Progenitor cell of endocrine pancreas (in vitro differentiated cells): Measurements from ENCODE around the gene STAC. TPM values are rescaled to one million over a fixed set of nuclear protein-coding genes. Genes with fewer than 3 reads are reported as not detected.
"Not testable (repeated sequence)": the region's sequence is repeated elsewhere in the genome, so short reads cannot be mapped to it uniquely, and the experiment has no call there.

ENCODE experiments used
- DNase-seq: peaks from one replicate; pipeline ENCODE4 v3.0.0; 2021; ENCODE audit warnings: low spot score; ENCODE audit not compliant: unreplicated experiment
- H3K27ac Mint-ChIP-seq: 2 replicates; pipeline ENCODE4 v1.8.0; 2021; ENCODE audit warnings: mild to moderate bottlenecking, moderate library complexity, mixed read lengths
- H3K27me3 Mint-ChIP-seq: 2 replicates; pipeline ENCODE4 v1.8.0; 2021; ENCODE audit warnings: mixed read lengths
- H3K36me3 Mint-ChIP-seq: 2 replicates; pipeline ENCODE4 v1.8.0; 2022; ENCODE audit warnings: mixed read lengths; ENCODE audit not compliant: insufficient read depth
- H3K4me1 Mint-ChIP-seq: 2 replicates; pipeline ENCODE4 v1.8.0; 2021; ENCODE audit warnings: low read depth, mixed read lengths
- H3K4me3 Mint-ChIP-seq: 2 replicates; pipeline ENCODE4 v1.8.0; 2021; ENCODE audit warnings: low read depth, mild to moderate bottlenecking, moderate library complexity, mixed read lengths
- H3K9me3 Mint-ChIP-seq: 2 replicates; pipeline ENCODE4 v1.8.0; 2021; ENCODE audit warnings: low read depth, mixed read lengths
- total RNA-seq: library from RNA; stranded (reverse); gene quantifications from 2 replicates; pipeline ENCODE4 v1.2.1, GENCODE V29; 2021
- TF ChIP-seq, protein P1 (sequence below): fragments of 200-600 bp; sonication (generic); IDR thresholded peaks from one replicate; pipeline ENCODE4 v1.5.0; 2021; ENCODE audit warnings: antibody characterized with exemption, mild to moderate bottlenecking; ENCODE audit not compliant: unreplicated experiment

Gene STAC
- total RNA-seq, 1 donor from 2014 or later: 1.2 TPM

DNA sequence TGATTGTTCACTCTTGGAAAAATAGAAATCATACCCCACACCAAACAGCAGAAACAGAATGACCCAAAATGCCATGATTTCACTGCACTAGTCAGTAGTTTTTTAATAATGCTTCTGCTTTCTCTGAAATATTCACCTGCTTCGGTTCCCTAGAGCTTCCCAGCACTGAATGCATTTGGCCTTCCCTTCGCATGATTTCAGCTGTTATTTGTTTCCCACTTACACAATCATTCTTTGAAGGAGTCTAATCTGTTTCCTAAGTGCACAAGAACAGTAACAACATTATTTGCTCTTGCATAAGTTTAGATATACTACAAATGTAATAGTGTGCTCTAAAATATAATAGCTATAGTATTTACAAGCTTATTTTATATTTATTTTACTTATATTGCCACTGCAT is 178.7 kb downstream of the STAC start:
- TF ChIP-seq, protein P1, sequence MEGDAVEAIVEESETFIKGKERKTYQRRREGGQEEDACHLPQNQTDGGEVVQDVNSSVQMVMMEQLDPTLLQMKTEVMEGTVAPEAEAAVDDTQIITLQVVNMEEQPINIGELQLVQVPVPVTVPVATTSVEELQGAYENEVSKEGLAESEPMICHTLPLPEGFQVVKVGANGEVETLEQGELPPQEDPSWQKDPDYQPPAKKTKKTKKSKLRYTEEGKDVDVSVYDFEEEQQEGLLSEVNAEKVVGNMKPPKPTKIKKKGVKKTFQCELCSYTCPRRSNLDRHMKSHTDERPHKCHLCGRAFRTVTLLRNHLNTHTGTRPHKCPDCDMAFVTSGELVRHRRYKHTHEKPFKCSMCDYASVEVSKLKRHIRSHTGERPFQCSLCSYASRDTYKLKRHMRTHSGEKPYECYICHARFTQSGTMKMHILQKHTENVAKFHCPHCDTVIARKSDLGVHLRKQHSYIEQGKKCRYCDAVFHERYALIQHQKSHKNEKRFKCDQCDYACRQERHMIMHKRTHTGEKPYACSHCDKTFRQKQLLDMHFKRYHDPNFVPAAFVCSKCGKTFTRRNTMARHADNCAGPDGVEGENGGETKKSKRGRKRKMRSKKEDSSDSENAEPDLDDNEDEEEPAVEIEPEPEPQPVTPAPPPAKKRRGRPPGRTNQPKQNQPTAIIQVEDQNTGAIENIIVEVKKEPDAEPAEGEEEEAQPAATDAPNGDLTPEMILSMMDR: no peak
- Mint-ChIP-seq H3K27me3 (no peaks in the 10 kb centered on the region), H3K27ac (no peak overlapping the region), H3K4me1 (peaks cover 62% of the 10 kb centered on the region), H3K9me3 (peaks cover 3% of the 10 kb centered on the region), H3K4me3 (no peak overlapping the region), H3K36me3 (no peaks in the 10 kb centered on the region)
- no peak for DNase-seq

DNA sequence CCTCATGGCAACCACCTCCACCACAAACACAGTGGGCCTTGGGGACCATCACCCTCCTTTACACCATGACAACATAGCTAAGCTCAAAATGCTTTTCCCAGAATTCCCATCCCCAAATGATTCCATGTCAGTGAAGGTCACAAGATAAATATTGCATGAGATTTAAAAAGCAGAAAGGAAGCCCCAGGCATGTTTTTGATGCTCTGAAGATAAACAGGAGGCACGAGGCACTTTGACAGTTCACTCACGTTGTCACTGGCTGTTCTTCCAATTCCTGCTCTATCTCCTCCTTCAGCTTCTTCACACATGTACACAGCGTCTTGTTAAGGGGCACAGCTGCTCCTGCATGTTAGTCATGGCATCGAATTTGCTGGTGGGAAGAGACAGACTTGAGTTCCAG is 180.4 kb downstream of the STAC start:
- Mint-ChIP-seq H3K4me3 (no peak overlapping the region), H3K9me3 (peaks cover 6% of the 10 kb centered on the region), H3K36me3 (peaks cover 1% of the 10 kb centered on the region), H3K27me3 (no peaks in the 10 kb centered on the region), H3K4me1 (peaks cover 62% of the 10 kb centered on the region), H3K27ac (peak overlapping the region; percentile 82)
- TF ChIP-seq, protein P1: no peak
- no peak for DNase-seq

DNA sequence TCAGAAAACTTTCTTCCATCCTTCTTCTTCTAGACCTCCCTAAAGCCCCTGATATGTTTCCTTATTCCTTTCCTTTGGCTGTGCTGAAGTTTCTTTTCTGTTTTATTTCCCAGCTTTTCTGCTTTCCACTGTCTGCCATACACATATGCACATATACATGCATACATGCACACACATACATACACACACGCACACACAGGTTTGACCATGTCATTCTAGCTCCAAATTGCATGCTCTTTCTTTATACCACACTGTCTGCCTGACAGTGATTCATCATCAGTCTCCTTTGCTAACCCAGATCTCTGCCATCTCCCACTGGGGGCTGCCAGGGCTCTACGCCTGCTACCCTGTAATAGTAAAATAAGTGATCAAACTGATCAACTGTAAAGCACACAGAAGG is 181.3 kb downstream of the STAC start:
- Mint-ChIP-seq H3K27ac (no peak overlapping the region), H3K4me3 (no peak overlapping the region), H3K9me3 (peaks cover 6% of the 10 kb centered on the region), H3K27me3 (no peaks in the 10 kb centered on the region), H3K36me3 (peaks cover 1% of the 10 kb centered on the region), H3K4me1 (peaks cover 53% of the 10 kb centered on the region)
- TF ChIP-seq, protein P1: no peak
- DNase-seq: no peak

DNA sequence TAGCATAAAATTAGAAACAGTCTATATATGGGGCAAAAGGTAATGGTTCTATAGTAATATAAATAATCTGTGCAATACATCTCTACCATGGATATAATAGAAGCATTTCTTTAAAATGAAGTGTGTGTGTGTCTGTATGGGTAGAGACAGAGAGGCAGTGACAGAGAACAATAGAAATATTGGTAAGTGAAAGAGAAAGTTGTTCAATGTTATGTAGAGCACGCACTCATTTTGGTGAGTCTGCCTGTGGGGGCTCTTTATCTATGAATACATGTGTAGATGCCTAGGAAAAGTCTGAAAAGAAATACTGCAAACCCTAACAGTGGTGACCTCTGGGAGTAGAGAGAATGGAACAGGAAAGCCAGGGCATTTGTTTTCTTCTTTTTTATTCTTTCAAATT is 182.6 kb downstream of the STAC start:
- TF ChIP-seq, protein P1: no peak
- peaks cover 9% of the 10 kb centered on the region for H3K9me3 Mint-ChIP-seq
- H3K27me3 Mint-ChIP-seq: no peaks in the 10 kb centered on the region
- no peak overlapping the region for H3K4me3 Mint-ChIP-seq
- H3K36me3 Mint-ChIP-seq: peaks cover 1% of the 10 kb centered on the region
- H3K27ac Mint-ChIP-seq: no peak overlapping the region
- H3K4me1 Mint-ChIP-seq: peaks cover 41% of the 10 kb centered on the region
- DNase-seq: no peak

DNA sequence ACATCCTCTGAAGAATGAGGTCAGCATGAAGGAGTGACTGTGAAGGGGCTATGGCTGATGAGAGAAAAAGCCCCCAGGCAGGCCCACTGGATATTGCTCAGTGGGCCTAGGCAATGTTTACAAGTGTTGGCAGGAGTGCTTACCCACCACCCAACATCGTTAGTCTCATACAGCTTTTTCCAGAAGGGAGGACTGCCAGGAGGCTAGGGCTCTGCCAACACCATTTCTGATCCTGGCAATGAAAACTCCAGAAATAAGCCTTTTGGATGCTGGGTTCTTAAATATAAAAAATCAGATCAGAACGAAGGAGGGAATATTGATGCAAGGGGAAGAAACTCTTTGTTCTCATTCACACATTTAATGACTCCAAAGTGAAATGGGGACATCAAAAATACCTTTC is 194.9 kb downstream of the STAC start:
- DNase-seq: no peak
- peaks cover 17% of the 10 kb centered on the region for H3K9me3 Mint-ChIP-seq
- H3K4me3 Mint-ChIP-seq: no peak overlapping the region
- no peaks in the 10 kb centered on the region for H3K4me1 Mint-ChIP-seq
- TF ChIP-seq, protein P1: no peak
- peaks cover 1% of the 10 kb centered on the region for H3K36me3 Mint-ChIP-seq
- H3K27ac Mint-ChIP-seq: no peak overlapping the region
- no peaks in the 10 kb centered on the region for H3K27me3 Mint-ChIP-seq

DNA sequence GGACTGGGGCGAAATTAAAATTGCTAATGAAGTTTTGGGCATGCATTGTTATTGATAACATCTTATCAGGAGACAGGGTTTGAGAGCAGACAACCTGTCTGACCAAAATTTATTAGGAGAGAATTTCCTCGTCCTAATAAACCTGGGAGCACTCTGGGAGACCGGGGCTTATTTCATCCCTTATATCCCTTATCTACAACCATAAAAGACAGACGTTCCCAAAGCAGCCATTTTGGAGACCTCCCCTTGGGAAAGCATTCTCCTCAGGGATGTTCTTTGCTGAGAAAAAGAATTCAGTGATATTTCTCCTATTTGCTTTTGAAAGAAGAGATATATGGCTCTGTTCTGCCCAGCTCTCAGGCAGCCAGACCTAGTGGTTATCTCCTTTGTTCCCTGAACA is 198.1 kb downstream of the STAC start:
- DNase-seq, H3K4me1 Mint-ChIP-seq, H3K27me3 Mint-ChIP-seq, H3K36me3 Mint-ChIP-seq, H3K27ac Mint-ChIP-seq, H3K4me3 Mint-ChIP-seq: not testable (repeated sequence)
- H3K9me3 Mint-ChIP-seq: peaks cover 27% of the 10 kb centered on the region
